GM13977 (cell line): Measurements from ENCODE around the gene ACADS.

ENCODE experiments used
- DNase-seq: peaks from one replicate; pipeline ENCODE4 v3.0.0; 2012; ENCODE audit warnings: low spot score
- CTCF ChIP-seq: IDR thresholded peaks from 2 replicates; pipeline ENCODE4 v1.5.1; 2012; ENCODE audit warnings: mild to moderate bottlenecking, control low read depth; ENCODE audit not compliant: insufficient read depth; ENCODE audit errors: extremely low read depth, missing control alignments
- in situ Hi-C: fragments of 300-500 bp; cut with MboI; formaldehyde crosslinking; loops from one replicate; pipeline ENCODE4 v1.12.0; 2022; ENCODE audit warnings: low sequenced_read_pairs, low pct_unique_long_range_greater_than_20kb, mixed read lengths, inconsistent platforms; ENCODE audit not compliant: unreplicated experiment

ACADS gene

GRCh38 chr12:120690978-120691377, 34.6 kb upstream of the ACADS start:
- TF ChIP-seq CTCF = no peak
- in situ Hi-C loops = no loop called here
- DNase-seq = no peak

- in situ Hi-C loops = no loop called here
- TF ChIP-seq CTCF = no peak
- DNase-seq = no peak
Observed at GRCh38 chr12:120692524-120693033, 33.0 kb upstream of the ACADS start.

- in situ Hi-C loops = no loop called here
- no peak for DNase-seq
- no peak for TF ChIP-seq CTCF
Observed at GRCh38 chr12:120693848-120694247, 31.8 kb upstream of the ACADS start.

- in situ Hi-C loops = no loop called here
- no peak for TF ChIP-seq CTCF
- no peak for DNase-seq
Observed at GRCh38 chr12:120696626-120697025, 29.0 kb upstream of the ACADS start.

DNA sequence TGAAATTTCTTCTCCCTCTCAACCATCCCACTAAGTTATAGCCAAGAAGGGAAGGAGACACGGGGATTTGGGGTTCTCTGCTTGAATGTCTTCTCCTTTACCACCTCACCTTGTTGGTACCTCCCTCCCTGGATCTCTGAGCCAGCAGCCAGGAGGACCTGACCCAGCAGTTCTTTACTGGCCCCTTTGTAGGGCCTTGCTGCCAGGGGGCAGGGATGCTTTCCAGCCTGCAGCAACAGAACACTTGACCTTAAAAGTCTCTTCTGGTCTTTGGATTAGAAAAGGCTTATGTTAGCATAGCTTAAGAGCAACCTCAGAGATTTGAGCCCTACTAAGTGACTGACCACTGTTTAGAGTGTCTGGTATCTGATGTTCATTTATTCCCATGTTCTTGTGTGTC, 28.3 kb upstream of the ACADS start:
- no peak for DNase-seq
- TF ChIP-seq CTCF = no peak
- in situ Hi-C loops = no loop called here

DNA sequence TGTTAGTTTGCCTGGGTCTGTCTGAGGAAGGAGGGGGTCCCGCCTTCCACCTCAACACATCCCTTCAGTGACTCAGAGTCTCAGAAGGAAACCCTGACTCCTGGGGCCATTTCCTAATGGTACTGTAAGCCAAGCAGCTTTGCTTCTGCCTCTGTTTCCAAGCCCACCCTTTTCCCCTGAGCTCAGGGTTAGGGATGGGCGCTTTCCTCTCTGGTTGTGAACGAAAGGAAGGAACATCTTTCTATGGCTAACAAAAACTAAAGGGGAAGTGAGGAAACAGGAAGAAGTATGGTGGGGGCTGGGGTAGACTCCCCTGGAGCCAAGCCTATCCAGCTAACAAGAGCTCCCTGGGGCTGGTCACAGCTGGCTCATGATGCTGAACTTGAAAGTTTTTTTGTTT, 27.0 kb upstream of the ACADS start:
- in situ Hi-C loops = no loop called here
- TF ChIP-seq CTCF = no peak
- DNase-seq = no peak

DNA sequence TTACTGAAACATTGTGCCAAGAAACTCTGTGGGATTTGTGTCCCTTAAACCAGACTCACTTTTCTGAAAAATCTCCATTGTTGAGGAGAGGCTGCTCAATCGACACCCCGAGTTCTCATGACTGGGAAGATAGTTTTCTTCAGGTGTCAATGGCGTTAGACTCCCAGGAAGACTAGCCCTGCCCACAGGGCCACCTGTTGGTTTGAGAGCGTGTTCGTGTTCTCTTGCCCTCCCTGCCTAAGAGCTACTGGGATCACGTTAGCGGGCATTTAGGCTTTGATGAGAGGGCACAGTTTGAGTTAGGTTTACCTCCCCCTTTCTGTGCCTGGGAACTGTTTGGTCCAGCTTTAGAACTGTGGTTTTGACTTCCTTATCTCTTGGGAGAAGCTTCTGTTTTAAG, 26.1 kb upstream of the ACADS start:
- DNase-seq = no peak
- TF ChIP-seq CTCF = no peak
- in situ Hi-C loops = no loop called here
